ENCODE data around the gene LPCAT2.

The LPCAT2 gene

DNA sequence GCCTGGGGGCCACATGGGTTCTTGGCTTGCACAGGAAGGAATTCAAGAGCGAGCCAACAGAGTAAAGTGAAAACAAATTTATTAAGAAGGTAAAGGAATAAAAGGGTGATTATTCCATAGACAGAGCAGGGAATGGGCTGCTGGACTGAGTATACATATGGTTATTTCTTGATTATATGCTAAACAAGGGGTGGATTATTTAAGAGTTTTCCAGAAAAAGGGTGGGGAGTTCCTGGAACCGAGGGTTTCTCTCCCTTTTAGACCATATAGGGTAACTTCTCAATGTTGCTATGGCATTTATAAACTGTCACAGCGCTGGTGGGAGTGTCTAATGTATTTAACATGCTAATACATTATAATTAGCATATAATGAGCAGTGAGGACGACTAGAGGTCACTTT, 27.8 kb upstream of the LPCAT2 start:
- DNase-seq, result no peak

DNA sequence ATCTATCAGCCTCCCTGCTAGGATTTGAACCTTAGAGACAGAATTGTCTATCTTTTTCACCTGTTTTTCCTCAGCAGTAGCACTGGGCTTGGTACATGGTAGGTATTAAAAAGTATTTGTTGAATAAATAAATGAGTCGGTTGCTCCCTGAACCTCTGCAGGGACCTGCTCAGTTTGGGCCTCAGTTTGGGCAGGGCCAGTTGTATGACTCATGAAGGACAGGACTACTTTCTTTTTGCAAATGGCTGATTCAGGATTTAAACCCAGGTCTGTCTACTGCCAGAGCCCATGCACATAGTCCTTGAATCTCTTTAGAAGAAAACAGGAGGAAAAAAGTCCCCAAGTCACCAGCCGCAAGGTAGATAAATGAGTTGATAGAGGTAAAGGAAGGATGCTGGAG, 26.8 kb upstream of the LPCAT2 start:
- DNase-seq, result no peak

DNA sequence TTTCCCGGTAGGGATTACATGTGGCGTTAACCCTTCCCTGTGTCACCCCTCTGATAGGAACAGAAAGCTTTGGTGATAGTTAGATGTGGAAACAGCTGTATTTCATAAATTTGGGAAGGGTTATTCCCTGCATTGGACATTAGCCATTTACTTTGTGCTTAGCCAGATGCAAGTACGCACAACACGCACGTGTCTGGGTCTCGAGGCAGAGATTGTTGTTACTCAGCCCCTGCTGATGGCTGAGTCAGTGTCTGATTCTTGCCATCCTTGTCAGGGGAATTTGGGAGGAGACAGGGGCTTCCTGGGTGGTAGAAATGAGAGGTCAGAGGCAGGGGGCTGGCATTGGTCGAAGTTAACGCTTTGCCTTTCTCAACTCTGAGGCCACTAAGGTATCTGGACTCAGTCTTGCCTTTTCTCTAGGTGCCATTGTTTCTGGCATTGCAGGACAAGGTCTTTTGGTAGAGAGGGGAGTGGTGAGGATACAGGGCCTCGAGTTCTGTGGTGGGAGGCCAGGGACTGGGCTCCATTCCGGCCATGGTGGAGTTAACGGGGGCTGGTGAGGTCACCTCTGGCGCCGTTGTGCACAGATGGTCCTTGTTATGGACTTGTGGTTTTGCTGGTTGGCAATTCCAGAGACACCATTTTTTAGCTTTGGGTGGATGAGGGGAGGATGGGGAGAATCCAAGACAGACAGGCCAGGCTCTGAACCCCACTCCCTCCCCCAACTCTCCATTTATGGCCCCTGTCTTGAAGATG, 21.6 kb upstream of the LPCAT2 start:
- DNase-seq, result no peak

DNA sequence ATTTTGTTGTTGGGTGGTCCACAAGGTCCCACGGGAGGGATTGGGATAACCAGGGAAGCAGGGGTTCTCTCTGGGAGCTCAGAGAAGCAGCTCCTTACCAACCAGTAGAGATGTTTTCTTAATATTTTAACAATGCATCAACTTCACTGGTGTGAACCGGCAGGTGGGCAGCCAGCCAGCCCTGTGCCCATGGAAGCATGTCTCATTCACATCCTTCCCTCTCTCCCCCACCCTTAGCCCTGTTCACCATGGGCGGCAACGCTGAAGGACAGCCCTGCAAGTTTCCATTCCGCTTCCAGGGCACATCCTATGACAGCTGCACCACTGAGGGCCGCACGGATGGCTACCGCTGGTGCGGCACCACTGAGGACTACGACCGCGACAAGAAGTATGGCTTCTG, 20.6 kb upstream of the LPCAT2 start:
- DNase-seq, result no peak

DNA sequence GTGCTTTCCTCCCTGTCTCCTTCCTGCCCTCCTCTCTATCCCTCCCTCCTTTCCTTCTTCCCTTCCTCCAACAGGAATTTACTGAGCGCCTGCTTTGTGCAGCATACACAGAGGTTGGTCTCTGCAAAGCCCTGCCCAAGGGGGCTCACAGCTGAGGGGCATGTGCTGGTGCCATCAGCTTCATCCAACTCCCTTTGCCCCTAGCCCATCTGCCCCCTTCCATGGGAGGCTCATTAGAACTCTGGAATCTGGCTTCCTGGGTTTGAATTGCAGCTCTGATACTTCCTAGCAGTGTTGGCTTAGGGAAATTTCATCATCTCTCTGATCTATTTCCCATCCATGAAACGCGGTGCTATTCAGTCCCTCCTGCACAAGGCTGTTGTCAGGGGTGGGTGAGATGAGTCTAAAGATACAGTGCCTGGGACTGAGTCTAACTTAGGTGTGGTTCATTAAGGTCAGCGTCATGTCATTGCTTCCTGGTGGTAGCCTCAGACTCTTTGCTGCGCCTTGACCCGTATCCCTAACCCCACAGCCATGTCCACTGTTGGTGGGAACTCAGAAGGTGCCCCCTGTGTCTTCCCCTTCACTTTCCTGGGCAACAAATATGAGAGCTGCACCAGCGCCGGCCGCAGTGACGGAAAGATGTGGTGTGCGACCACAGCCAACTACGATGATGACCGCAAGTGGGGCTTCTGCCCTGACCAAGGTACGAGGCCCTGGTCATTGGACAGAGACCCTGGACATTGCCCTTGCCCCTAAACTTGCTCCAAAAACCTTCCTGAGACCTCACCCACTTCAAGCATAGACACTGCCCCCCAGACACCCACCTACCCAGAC, 19.5 kb upstream of the LPCAT2 start:
- DNase-seq, result no peak

DNA sequence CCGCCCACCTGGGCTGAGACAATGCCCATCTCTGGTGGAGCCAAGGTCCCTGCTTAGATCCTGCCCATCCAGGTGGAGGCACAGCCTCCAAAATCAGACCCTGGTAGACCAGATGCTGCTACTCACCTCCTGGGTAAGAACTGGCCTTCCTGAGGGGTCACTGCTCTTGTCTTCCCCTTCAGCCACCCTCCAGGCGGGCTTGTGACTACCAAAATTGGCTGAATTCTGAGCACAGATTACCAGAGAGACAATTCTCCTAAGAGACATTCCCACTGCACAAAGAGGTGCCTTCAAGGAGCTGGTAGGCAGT, 19.0 kb upstream of the LPCAT2 start:
- DNase-seq, result no peak

DNA sequence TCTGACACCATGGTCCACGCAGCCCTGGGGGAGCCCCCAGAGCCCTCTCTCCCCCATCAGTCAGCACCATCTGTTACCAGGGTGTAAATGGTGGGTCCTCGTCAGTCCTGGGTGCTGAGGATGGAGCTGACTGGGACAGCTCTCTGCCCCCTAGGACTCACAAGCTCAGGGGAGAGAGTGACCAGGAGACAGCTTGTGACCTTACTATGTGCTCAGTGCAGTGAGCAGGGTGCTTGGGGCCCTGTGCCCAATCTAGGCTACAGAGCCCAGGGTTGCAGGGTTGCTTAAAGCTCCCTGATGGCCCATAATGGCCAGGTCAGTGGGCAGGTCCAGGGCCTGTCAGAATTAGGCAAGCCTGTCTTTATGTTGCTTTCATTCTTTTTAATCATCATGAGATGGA, 18.6 kb upstream of the LPCAT2 start:
- DNase-seq, result no peak

DNA sequence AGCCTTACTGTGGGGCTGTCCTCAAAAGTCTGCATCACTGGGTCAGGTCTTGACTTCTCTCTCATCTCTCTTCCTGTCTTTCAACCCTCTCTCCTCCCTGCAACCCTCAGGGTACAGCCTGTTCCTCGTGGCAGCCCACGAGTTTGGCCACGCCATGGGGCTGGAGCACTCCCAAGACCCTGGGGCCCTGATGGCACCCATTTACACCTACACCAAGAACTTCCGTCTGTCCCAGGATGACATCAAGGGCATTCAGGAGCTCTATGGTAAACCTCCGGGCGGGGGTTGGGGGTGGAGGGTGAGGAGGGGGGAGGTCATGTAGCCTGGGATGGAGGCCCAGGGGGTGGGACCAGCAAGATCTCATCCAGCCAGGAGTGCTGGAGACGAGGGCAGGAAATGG, 17.2 kb upstream of the LPCAT2 start:
- DNase-seq, result no peak

DNA sequence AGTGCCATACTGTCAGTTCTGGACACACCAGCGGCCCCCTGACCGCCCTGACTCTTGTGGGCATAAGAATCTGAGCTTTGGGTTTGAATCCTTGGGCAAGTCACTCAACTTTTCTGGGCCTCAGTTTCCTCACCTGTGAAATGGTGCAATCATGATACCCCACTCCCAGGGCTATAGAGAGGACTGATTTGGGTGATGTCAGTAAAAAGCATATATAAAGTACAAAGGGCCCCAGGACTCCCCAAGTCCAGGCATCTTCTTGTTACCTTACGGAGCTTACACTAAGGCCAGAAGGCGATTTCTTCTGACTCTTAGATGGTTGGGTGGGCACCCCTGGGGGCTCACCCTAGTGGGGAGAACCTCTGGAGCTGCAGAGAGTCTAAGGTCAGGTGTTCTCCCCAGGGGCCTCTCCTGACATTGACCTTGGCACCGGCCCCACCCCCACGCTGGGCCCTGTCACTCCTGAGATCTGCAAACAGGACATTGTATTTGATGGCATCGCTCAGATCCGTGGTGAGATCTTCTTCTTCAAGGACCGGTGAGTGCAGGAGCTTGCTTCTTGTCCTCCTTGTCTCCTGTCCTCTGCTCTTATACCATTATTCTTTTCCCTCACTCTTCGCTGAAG, 16.0 kb upstream of the LPCAT2 start:
- DNase-seq, result no peak

DNA sequence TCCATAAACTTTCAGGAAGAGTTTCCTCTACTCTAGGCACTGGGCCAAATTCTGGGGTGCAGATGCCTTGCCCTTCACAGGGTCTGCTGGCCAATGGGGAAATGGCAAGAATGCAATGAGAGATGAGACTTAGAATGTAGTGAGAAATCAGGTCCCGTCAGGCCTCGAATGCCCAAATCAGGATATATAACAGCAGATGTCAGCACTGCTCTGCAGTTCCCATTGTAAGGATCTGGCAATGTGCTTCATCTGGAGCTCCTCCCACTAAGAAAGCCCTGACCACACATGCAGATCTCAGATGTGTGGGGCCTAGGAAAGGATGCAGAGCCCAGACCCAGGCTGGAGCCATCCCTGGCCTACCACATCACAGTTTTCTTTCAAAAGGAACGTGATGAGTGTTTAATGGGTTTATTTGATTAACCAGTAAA, 13.9 kb upstream of the LPCAT2 start:
- DNase-seq, result peak; percentile 26

DNA sequence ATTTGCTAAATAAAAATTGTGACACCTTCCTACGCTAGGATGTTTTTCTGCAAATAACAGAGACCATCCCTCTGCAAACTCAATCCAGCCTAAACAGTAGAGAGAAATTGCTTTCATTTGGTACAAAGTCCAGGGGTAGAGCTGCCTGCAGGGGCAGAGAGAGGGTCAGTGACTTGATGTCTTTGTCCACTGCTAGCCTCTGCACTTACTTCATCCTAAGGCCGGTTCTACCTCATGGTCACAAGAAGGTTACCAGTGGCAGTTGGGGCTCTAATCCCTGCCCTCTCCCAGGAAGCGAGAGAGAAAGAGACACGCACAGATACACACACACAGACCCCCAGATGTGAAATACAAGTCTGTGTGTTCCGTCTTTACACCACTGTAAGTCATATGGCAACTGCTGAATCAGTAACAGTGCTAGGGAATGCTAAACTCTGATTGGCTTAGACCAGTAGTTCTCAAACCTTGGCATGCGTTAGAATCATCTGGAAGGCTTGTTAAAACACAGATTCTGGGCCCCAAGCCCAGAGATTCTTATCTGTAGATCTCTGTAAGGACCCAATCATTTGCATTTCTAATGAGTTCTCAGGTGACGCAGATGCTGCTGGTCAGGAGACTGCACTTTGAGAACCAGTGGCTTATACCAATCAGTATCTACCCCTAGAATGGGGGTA, 13.1 kb upstream of the LPCAT2 start:
- no peak for DNase-seq

DNA sequence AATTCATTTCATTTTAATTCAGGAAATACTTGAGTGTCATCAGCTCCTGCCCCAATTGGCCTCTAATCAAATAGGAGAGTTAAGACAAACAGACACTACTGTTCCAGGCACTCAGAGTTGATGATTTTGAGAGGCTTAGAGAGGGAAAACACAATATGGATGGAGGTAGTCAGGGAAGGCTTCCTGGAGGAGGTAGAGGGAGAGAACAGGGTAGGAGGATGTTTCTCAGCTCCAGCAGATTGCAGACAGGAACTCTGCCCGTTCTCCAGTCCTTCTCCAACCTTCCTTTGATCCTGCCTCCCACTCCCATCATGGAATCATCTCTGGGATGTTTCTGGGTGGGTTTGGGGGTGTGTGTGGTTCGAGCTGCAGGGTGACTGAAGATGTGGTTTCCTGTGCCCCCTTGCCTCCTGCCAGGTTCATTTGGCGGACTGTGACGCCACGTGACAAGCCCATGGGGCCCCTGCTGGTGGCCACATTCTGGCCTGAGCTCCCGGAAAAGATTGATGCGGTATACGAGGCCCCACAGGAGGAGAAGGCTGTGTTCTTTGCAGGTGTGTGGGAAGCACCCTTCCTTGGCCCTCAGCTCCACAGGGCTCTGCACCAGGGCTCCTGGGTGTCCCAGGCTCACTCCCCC, 12.2 kb upstream of the LPCAT2 start:
- no peak for DNase-seq

DNA sequence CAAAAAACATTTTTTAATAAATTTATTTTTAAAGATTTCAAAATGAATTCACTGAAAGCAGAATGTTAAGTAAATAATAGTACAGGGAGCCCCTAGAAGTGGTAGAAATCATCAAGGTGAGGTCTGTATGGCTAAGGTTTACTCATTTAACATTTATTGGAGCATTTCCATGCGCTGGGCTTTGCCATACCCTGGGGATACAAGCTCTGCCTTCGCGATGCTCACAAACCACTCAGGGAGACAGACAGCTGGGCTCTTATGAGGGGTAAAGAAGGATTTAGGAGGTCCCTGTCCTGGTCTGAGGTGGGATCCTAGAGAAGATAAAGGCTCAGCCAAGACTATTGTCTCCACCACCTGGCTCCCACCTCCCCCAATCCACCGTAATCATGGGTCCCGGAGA, 11.3 kb upstream of the LPCAT2 start:
- DNase-seq, result no peak

DNA sequence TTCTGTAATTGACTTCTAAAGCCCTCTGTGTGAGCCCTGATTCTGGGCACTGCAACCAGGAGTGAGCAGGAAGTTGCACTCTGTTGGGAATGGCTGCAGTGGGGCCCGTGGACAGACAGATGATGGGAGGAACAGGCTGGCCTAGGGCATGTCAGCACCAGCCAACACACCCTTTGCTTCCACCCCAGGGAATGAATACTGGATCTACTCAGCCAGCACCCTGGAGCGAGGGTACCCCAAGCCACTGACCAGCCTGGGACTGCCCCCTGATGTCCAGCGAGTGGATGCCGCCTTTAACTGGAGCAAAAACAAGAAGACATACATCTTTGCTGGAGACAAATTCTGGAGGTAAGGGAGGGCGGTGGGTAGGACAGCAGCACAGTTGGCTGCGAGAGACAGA, 10.8 kb upstream of the LPCAT2 start:
- DNase-seq, result no peak

DNA sequence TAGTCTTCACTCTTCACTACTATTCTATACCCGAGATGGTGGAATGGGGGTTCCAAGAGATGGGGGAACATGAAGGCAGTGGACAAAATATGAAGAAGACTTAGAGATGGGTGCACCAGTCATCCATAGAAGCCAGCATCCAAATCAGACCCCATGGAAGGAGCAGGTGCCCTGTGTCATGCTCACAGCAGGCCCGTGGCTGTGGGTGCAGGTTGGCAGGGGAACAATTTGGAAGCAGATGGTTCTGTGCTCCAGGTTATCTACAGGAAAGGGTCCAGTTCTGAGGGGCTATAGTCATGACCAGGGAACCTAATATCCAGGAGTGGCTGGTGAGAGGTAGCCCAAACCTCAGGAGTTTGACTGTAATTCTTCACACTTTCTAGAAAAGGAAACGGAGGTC, 9.6 kb upstream of the LPCAT2 start:
- no peak for DNase-seq

DNA sequence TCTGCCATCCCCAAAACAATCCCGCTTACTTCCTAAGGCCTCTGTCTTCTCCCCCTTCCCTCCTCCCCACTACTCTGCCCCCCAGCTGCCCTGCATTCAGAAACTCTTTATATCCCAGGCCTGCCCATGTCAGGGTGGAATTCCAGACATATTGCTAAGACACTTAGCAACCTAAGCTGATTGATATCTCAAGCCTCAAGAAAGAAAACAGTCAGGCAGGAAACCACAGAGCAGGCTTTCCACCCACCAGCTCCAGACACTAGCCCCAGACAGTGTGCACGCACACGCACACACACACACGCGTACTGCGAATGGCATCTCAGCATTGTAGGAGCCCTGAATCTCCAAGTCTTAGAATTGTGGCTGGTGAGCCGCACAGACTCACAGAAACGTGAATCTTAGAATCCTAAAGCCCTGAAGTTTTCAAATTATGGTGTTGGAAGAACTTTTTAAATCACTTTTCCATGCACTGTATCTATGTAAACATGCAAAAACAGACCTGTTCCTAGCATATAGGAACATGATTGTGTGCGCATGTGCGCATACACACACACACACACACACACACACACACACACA, 8.8 kb upstream of the LPCAT2 start:
- DNase-seq, result peak; percentile 37

DNA sequence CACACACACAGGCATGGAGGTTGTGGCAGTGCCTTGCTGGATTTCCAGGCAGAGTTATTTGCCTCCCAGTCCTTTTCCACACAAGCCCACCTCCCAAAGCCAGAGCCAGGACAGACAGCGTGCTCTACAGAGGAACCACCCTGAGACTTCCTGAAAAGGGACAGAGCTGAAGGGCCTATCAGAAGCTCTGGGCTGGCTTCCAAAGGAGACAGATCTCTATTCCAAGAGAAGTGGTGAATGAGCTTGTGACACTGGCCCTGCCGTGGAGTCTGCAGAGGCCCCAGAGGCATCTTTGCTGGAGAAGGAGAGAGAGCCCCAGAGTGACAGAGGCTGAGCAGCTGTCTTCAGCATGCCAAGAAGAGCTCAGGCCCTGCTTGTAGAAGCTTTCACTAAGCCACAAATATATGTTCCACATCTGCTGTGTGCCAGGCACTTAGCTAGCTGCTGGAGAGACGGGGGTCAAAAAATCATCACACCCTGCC, 8.3 kb upstream of the LPCAT2 start:
- DNase-seq, result peak; percentile 39

DNA sequence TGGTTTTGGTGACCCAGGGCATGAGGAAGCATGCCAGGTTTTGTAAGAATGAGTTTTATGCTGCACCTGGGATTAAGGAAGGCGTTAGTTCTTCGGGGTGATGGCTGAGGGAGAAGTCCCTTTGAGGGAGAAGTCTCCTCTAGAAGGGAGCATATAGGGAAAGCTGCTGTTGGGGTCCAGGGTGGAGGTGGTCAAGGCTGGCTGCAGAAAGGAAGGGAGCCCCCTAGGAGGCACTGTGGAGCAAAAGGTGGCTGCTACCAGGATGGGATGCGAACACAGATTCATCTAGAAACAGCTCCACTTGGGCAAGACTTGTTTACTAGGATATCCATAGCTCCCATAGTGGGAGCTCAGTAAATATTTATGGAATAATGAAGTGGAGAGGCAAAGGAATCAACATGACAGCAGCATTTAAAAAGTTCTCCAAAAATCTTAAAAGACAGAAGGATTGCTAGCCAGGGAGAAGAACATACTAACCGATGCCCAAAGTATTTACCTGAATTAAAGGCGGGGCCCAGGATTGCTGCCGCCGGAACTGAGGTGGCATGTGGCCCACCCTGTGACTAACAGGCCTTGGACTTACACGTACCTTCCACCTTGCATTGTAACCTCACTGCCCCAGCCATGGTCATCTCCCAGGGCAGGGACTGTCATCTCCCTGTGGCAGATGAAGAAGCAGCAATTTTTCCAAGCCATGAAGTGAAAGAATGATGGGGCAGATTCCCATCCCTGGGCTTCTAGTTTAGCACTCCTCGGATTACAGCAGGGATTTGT, 7.1 kb upstream of the LPCAT2 start:
- DNase-seq, result no peak

DNA sequence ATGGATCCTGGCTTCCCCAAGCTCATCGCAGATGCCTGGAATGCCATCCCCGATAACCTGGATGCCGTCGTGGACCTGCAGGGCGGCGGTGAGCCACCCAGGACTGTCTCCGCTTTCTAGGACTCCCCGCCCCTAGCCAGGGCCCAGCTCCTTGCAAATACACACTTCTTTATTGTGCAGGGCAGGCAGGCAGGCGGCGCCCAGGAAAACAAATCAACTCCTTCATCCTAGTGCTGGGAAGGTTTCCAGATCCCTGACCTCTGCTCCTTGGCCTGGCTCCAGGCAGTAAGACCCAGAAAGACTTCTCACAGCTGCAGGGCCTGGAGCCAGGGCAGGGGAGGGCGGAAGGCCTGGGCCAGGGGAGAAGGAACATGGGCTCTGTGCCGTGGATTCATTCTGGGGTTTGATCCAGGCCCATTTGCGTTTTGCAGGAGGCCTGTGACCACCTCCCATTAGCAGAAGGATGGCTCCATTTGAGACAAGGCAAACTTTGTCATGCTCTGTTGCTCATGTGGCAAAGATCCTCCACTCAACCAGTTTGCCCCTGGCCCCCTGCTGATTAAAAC, 6.0 kb upstream of the LPCAT2 start:
- no peak for DNase-seq

DNA sequence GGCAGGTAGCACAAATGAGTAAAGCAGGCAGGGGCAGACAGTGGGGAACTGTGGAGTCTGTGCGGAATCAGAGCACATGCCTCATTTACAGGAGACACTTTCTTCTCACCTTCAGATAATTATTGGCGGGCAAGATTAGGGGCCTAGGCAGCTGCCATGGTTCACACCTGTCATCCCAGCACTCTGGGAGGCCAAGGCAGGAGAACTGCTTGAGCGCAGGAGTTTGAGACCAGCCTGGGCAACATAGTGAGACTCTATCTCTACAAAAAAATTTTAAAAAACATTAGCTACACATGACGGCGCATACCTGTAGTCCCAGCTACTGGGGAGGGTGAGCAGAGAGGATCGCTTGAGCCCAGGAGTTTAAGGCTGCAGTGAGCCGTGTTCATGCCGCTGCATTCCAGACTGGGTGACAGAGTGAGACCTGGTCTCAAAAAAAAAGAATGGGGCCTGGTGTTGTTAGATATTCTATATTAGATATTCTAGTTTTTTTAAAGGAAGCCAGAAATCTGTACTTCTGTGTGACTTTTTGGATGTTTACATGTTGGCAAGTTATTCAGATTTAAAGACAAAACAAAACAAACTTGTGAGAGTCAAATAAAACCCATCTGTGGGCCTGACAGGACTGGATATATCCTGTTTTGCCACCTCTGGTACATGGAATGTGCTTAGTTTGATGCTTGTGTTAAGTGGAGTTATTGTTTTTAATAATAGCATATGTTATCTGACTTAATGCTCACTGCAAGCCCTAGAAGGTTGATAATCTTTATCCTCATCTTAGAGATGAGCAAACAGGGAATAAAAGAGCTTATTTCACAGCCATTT, 4.9 kb upstream of the LPCAT2 start:
- no peak for DNase-seq
